ENCODE results near the gene VCP.
A peak's percentile ranks its signal among the peaks of the same experiment; 100 is the strongest.
"Not testable (repeated sequence)": the region's sequence is repeated elsewhere in the genome, so short reads cannot be mapped to it uniquely, and the experiment has no call there.

VCP gene

GRCh38 chr9:35060548-35061207 is 11.7 kb downstream of the VCP start:
- DNase-seq (ENCODE audit: low read depth) = no peak

GRCh38 chr9:35059438-35059837 is 13.0 kb downstream of the VCP start:
- DNase-seq (ENCODE audit: low read depth) = no peak

GRCh38 chr9:35057271-35057620 is 15.2 kb downstream of the VCP start:
- DNase-seq (ENCODE audit: low read depth) = no peak

GRCh38 chr9:35056571-35057270 is 15.7 kb downstream of the VCP start:
- DNase-seq (ENCODE audit: low read depth) = no peak

GRCh38 chr9:35054871-35055644 is 17.4 kb downstream of the VCP start:
- DNase-seq (ENCODE audit: low read depth) = no peak

- no peak for DNase-seq (ENCODE audit: low read depth)
These were observed 18.1 kb downstream of the VCP start for GRCh38 chr9:35054185-35054835.

GRCh38 chr9:35051069-35051967 is 21.1 kb downstream of the VCP start:
- DNase-seq (ENCODE audit: low read depth) = peak; percentile 74

- DNase-seq (ENCODE audit: low read depth) = no peak
These were observed 23.9 kb downstream of the VCP start for GRCh38 chr9:35048511-35048910.

GRCh38 chr9:35044071-35044470 is 28.4 kb downstream of the VCP start:
- DNase-seq (ENCODE audit: low read depth) = no peak

GRCh38 chr9:35042891-35043545 is 29.4 kb downstream of the VCP start:
- no peak for DNase-seq (ENCODE audit: low read depth)

- DNase-seq (ENCODE audit: low read depth) = peak; percentile 71
These were observed 30.3 kb downstream of the VCP start for GRCh38 chr9:35042081-35042604.

- DNase-seq (ENCODE audit: low read depth) = peak; percentile 87
These were observed 36.3 kb downstream of the VCP start for GRCh38 chr9:35035851-35036701.

GRCh38 chr9:35033101-35033500 is 39.3 kb downstream of the VCP start:
- no peak for DNase-seq (ENCODE audit: low read depth)

GRCh38 chr9:35029852-35030251 is 42.6 kb downstream of the VCP start:
- no peak for DNase-seq (ENCODE audit: low read depth)

GRCh38 chr9:35029241-35029640 is 43.2 kb downstream of the VCP start:
- DNase-seq (ENCODE audit: low read depth) = no peak

GRCh38 chr9:35028341-35028740 is 44.1 kb downstream of the VCP start:
- peak; percentile 46 for DNase-seq (ENCODE audit: low read depth)

GRCh38 chr9:35027860-35028259 is 44.6 kb downstream of the VCP start:
- no peak for DNase-seq (ENCODE audit: low read depth)

- no peak for DNase-seq (ENCODE audit: low read depth)
These were observed 45.1 kb downstream of the VCP start for GRCh38 chr9:35027374-35027773.

- no peak for DNase-seq (ENCODE audit: low read depth)
These were observed 45.8 kb downstream of the VCP start for GRCh38 chr9:35026671-35027070.

- DNase-seq (ENCODE audit: low read depth) = not testable (repeated sequence)
These were observed 49.0 kb downstream of the VCP start for GRCh38 chr9:35023443-35023842.
